Measurements from ENCODE around the gene RELCH.

The RELCH gene

GRCh38 chr18:62196980-62197379 lies 9.9 kb downstream of the RELCH start:
- DNase-seq = no peak

GRCh38 chr18:62198259-62198658 lies 11.2 kb downstream of the RELCH start:
- no peak for DNase-seq

DNA sequence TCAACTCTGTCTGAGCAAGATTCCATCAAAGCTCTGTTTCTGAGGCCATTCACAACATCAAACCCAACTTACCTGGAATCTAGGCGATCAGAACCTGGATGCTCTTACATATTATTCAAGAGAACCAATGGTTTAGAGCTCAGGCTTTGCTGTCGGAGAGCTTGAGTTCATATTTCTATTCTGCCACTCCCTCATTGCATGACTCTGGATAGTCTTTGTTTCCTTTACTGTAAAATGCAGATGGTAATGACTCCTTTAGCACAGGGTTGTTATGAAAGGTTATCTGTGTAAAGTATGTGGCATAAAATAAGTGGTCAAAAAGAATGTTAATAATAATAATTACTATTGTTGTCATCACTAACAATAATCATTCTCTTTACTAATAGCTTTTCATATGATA lies 12.6 kb downstream of the RELCH start:
- DNase-seq = no peak

- DNase-seq = no peak
Observed at GRCh38 chr18:62200121-62200914, 13.3 kb downstream of the RELCH start.

DNA sequence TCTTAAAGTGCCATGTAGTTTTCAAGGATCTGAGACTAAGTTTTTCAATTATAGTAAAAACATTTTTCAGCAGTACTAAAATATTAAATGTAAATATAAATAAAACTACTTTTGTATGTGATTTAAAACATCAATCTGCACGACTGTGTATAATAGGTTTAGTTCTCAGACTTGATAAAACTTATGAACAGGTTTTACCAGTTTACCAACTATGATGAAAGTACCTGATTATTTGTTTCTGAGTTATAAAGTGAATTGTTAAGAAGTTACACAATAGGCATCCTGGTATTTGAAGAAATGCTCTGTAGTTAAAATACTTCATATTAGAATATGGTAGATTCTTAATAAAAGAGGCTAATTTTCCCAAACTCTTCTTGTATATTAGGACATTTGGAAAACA lies 14.8 kb downstream of the RELCH start:
- DNase-seq = no peak

DNA sequence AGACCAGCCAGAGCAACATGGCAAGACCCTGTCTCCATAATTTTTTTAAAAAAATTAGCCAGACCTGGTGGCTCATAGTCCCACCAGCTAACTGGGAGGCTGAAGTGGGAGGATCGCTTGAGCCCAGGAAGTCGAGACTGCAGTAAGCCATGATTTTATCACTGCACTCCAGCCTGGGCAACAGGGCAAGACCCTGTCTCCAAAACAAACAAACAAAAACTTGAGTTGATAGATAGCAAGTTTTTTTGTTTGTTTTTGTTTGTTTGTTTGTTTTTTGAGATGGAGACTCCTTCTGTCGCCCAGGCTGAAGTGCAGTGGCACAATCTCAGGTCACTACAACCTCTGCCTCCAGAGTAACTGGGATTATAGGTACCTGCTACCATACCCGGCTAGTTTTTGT lies 18.8 kb downstream of the RELCH start:
- DNase-seq = no peak

GRCh38 chr18:62206593-62206992 lies 19.5 kb downstream of the RELCH start:
- no peak for DNase-seq

DNA sequence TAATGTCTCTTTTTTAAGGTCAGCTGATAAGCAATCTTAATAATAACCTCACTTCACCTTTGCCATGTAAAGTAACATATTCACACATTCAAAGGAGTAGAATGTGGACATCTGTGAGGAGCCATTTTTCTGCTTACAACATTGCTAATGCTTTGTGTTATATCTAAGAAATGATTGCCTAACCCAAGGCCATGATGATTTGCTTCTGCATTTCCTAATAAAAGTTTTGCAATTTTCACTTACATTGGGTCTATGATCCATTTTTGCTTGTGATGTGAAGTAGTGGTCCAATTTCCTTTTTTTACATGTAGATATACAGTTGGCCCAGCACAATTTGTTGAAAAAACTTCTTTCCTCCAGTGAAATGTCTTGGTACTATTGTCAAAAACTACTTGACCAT lies 22.0 kb downstream of the RELCH start:
- DNase-seq = no peak

GRCh38 chr18:62210138-62210537 lies 23.1 kb downstream of the RELCH start:
- no peak for DNase-seq

DNA sequence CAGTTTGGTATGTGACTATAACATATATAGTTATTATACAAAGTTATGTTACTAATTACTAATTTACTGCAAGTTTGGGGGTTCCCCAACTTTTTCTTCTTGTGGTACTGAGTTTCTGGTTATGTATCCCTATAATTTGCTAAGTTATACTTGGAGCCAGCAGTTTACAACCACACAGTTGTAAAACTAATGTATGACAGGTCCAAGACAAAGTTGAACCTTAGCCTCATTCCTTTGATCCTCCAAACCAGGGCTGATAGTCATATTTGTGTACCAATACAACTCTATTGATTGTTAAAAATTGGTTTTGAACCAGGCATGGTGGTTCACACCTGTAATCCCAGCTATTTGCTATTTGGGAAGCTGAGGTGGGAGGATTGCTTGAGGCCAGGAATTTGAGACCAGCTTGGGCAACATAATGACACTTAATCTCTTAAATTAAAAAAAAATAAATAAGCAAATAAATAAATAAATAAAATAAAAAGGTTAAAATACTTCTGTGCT lies 24.3 kb downstream of the RELCH start:
- DNase-seq = no peak

GRCh38 chr18:62214790-62215189 lies 27.7 kb downstream of the RELCH start:
- no peak for DNase-seq

- no peak for DNase-seq
Observed at GRCh38 chr18:62224229-62224628, 37.2 kb downstream of the RELCH start.

GRCh38 chr18:62226047-62226446 lies 39.0 kb downstream of the RELCH start:
- DNase-seq = no peak

- DNase-seq = no peak
Observed at GRCh38 chr18:62236252-62236651, 49.2 kb downstream of the RELCH start.

DNA sequence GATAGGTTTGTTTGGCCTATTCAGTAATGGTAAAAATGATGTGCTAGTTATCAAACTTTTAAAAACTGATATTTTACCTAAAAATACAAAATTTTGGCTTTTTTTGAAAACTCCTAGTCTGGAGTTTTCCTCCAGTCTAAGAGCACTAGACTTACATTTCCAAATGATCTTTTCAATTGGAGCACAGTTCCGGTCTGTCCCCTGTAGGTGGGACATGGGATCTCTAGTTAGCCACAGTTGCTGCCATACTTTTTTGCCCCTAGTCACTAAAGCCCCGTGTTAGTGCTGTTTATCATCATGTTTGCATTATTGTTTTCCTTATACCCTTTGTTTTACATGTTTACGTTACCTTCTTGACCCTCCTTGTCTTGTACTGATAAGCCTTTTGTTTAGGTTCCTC lies 52.4 kb downstream of the RELCH start:
- DNase-seq = no peak

- no peak for DNase-seq
Observed at GRCh38 chr18:62242955-62243354, 55.9 kb downstream of the RELCH start.

GRCh38 chr18:62245177-62245576 lies 58.1 kb downstream of the RELCH start:
- no peak for DNase-seq

DNA sequence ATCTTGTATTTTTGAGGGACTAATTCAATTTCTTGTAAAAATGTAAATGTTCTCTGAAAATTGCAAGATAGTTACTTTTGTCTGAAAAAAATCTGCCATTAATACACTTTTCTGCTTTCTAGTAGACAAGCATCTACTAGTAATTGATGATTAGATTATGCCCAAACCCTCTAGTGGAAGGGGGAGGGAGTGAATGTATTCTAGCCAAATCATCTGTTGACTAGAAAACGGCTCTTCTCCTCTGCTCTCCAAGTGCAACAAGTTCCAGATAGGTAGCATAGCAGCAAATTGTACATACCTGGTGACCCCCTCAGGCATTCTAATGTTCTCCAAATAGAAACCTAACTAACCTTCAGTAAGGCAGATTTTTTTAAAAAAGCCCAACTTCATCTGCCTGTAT lies 58.6 kb downstream of the RELCH start:
- DNase-seq = no peak

- no peak for DNase-seq
Observed at GRCh38 chr18:62248313-62248712, 61.3 kb downstream of the RELCH start.

DNA sequence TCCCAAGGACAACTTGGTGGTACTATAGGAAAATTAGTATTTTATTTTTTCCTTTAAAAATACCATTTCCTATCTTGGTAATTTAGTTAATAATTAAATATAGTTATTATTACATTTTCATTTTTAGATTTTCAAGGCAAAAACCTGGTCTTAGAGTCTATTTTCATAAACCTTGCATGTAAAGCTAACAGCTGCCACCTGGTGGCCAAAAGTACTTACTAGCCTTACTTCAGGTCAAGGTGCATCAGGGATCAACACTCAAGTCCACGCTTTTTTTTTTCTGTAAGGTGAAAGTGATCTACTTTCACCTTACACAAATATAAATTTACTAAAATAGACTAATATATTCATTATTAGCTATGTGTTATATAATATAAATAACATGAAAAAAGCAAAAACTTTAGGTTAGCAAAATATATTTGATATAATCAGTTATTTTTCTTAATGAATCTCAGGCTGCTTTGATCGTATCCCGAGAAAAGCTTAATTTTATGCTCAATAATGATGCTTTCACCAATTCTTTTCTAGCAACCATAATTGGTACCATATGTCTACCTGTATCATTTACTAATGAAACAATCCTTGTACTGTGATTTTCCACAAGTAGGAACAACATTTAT lies 62.5 kb downstream of the RELCH start:
- peak; percentile 75 for DNase-seq

DNA sequence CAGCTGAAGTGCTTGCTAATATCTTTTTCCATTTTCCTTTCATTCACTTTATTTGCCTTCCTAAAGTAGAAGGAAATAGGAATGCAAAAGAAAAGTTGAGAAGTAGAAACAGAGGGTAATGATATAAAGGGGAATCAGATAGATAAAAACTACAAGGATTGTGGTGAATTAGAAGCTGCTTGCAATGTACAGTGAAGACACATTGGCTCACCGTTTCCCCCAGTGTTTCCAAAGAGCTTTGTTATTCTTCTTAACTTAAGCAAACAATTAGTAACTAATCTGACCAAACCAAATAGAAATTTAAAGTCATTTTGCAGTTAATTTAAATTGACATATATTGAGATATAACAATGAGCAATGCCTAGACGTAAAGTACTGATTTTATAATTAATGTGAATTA lies 63.4 kb downstream of the RELCH start:
- no peak for DNase-seq

- DNase-seq = no peak
Observed at GRCh38 chr18:62258093-62258492, 71.0 kb downstream of the RELCH start.

GRCh38 chr18:62258616-62259015 lies 71.6 kb downstream of the RELCH start:
- no peak for DNase-seq

DNA sequence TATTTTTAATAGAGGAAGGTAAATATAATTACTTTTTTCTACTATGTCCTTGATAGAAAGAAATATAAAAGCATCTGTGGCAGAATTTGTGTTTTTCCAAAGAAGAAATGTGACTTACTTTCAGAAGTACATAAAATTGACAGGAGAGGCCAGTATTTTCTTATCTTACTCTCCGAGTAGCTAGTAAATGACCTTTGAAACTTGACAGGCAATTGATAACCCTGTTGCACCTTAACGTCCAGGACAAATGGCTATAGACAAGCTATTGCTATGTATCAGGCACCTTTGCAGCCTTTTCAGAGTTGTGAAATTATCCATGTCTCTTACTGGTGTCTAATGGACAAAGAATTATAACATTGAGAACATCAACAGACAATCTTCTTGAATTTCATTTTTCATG lies 75.0 kb downstream of the RELCH start:
- no peak for DNase-seq

GRCh38 chr18:62264984-62265383 lies 77.9 kb downstream of the RELCH start:
- DNase-seq = no peak
